Subcutaneous adipose tissue (tissue), 4 donors: ENCODE measurements around the gene PPP4C. TPM values are rescaled to one million over a fixed set of nuclear protein-coding genes. Genes with fewer than 3 reads are reported as not detected.

Source experiments
- total RNA-seq, 4 donors: library from RNA; depleted of rRNA; stranded (reverse); fragments of >200 nt; gene quantifications; one replicate each; pipeline ENCODE4 v1.1.0, GENCODE V29; 2016
- TF ChIP-seq, protein P1 (sequence below): fragments of 450-650 bp; IDR thresholded peaks from one replicate; pipeline ENCODE4 v1.5.1; 2016; ENCODE audit warnings: low read depth, mild to moderate bottlenecking, control low read depth, antibody characterized with exemption, moderate library complexity

PPP4C gene
- total RNA-seq, 4 donors from 2014 or later, result 38.2 to 46.6 (median 43.6) TPM

DNA sequence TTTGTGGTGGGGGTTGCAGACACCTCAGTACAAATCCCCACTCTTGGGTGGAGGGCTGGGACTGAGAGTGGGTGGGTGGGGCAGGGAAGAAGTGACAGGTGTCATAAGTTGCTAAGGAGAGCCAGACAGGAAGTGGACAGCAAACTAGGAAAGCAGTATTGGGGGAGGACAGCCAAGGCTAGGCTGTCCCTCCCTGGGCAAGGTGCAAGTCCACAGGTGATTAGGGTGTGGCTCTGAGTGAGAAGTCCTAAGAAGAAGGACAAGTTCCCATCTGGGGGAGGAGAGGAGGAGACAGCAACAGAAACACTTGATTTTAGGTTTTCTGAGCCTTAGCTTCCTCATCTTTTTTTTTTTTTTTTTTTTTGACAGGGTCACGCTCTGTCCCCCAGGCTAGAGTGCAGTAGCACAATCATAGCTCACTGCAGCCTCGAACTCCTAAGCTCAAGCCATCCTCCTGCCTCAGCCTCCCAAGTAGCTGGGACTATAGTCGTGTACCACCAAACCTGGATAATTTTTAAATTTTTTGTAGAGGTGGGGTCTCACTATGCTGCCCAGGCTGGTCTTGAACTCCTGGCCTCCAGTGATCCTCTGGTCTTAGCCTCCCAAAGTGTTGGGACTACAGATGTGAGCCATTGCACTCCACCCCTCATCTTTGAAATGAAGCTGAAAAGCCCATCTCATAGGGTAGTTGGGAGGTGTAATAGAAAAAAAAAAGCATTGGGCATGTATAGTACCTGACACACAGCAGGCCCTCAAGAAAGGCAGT, 44.7 kb downstream of the PPP4C start:
- TF ChIP-seq, protein P1, sequence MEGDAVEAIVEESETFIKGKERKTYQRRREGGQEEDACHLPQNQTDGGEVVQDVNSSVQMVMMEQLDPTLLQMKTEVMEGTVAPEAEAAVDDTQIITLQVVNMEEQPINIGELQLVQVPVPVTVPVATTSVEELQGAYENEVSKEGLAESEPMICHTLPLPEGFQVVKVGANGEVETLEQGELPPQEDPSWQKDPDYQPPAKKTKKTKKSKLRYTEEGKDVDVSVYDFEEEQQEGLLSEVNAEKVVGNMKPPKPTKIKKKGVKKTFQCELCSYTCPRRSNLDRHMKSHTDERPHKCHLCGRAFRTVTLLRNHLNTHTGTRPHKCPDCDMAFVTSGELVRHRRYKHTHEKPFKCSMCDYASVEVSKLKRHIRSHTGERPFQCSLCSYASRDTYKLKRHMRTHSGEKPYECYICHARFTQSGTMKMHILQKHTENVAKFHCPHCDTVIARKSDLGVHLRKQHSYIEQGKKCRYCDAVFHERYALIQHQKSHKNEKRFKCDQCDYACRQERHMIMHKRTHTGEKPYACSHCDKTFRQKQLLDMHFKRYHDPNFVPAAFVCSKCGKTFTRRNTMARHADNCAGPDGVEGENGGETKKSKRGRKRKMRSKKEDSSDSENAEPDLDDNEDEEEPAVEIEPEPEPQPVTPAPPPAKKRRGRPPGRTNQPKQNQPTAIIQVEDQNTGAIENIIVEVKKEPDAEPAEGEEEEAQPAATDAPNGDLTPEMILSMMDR, result no peak

DNA sequence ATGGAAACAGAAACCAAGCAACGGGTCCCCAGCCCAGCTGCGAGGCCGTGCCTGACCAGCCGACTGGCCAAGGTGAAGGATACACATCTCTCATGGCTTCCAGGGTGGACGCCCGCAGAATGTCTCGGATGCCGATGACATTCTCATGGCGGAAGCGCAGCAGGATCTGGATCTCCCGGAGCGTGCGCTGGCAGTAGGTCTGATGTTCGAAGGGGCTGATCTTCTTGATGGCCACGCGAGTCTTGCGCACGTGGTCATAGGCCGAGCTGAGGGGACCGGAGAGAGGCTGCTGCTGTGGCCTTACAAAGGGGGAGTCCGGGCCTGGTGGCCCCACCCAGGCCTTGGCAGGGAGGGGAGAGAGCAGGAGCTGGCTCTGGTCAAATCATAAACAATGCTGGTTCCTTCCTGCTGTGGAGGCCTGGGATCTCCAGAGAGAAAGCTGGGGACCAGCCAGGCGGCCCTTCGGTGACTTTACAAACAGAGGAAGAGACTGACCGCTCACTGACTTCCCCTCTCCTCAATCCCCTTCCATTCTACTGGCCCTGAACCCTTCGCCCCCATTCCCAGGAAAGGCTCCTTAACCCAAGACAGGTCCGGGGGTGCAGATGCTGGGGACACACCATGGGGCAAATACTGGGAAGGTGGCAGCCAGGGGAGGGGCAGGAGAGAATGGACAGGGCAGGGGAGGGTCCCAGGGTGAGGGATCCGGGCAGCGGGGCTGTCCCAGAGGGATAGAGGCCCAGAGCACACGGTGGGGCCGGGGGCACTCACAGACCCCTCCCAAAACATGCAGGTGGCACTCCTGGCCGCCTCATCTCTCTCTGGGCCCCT, 46.2 kb downstream of the PPP4C start:
- TF ChIP-seq, protein P1, result no peak

GRCh38 chr16:30122604-30123160, 46.9 kb downstream of the PPP4C start:
- TF ChIP-seq, protein P1, result no peak

DNA sequence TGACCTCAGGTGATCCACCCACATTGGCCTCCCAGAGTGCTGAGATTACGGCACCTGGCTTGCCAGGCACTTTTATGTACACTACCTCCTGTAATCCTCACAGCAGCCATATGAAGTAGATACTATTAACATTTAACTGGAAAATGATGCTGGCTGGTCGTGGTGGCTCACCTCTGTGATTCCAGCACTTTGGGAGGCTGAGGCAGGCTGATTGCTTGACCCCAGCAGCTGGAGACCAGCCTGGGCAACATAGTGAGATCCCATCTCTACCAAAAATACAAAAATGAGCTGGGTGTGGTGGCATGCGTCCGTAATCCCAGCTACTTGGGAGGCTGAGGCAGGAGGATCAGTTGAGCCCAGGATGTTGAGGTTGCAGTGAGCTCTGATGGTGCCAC, 49.2 kb downstream of the PPP4C start:
- TF ChIP-seq, protein P1, result no peak

DNA sequence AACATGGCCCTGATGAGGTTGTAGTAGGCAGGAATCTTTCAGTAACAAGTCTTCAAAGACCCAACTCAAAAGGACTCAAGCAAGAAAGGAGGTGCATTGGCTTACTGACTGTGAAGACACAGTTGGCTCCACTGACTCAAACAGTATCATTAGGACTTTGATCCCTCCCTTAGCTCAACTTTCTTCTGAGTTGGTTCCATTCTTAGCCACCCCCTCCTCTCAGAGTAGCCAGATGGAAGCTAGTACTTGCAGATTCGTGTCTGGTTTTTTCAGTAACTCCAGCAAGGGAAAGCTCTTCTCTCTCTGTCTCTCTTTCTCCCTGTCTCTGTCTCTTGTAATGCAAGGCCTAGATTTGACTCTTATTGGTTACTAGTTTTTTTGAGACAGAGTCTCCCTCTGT, 52.2 kb downstream of the PPP4C start:
- TF ChIP-seq, protein P1, result no peak

DNA sequence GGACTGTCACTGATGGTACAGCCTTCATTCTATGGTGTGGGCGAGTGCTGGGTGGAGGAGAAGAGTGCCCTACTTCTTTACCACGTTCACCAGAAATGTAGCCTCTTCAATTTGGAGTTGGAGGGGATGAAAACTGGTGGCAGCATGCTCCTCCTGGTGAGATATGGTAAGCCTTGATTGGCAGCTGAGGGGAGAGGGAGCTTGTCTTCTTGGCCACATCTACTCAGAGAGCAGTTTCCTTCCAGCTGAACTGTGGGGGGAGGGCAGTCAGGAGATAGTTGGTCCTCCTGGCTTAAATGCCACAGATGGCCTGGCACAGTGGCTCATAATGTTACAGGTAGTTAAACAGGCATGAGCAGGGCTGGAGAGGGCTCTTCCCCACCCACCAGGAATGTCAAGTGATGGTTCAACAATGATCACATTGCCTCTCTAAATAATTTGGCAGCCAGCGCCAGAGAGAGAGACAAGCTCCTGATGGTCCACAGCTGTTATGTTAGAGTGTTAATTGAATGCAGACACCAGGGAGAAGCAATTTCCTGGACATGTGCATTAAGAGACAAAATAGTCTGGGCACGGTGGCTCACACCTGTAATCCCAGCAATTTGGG, 56.2 kb downstream of the PPP4C start:
- TF ChIP-seq, protein P1, result no peak

- TF ChIP-seq, protein P1, result no peak
Measured at GRCh38 chr16:30132591-30132990, 56.8 kb downstream of the PPP4C start.
